ENCODE measurements around the gene UROC1.

The UROC1 gene

DNA sequence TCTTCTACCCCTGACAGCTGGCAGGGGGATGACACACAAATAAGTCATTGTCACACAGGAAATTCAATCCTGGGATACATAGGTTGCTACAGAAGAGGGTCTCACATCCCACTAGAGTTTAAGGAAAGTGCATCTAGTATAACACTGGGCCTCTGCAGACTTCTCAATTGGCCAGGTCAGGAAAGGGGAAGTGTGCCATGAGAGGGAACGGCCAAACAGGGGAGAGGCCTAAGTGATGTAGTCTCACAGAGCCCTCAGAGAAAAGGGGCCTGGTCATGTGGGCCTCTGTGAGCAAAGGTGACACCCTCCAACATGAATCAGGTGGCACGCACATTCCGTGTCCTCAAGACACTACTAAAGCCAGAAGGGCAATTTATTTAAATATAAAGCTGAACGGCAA is 53.1 kb downstream of the UROC1 start:
- H3K4me3 ChIP-seq (ENCODE audit: low read depth, low read length): no peak overlapping the region
- TF ChIP-seq, protein P1, sequence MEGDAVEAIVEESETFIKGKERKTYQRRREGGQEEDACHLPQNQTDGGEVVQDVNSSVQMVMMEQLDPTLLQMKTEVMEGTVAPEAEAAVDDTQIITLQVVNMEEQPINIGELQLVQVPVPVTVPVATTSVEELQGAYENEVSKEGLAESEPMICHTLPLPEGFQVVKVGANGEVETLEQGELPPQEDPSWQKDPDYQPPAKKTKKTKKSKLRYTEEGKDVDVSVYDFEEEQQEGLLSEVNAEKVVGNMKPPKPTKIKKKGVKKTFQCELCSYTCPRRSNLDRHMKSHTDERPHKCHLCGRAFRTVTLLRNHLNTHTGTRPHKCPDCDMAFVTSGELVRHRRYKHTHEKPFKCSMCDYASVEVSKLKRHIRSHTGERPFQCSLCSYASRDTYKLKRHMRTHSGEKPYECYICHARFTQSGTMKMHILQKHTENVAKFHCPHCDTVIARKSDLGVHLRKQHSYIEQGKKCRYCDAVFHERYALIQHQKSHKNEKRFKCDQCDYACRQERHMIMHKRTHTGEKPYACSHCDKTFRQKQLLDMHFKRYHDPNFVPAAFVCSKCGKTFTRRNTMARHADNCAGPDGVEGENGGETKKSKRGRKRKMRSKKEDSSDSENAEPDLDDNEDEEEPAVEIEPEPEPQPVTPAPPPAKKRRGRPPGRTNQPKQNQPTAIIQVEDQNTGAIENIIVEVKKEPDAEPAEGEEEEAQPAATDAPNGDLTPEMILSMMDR (IDR thresholded peaks at IDR 0.05; ENCODE audit: low read depth, low read length): no peak
- in situ Hi-C loops (cut with HindIII; ENCODE audit: low sequenced_read_pairs): no loop called here
- DNase-seq (ENCODE audit: low read depth, low spot score): no peak

GRCh38 chr3:126464093-126464492 is 53.5 kb downstream of the UROC1 start:
- TF ChIP-seq, protein P1 (IDR thresholded peaks at IDR 0.05; ENCODE audit: low read depth, low read length): no peak
- in situ Hi-C loops (cut with HindIII; ENCODE audit: low sequenced_read_pairs): no loop called here
- DNase-seq (ENCODE audit: low read depth, low spot score): no peak
- H3K4me3 ChIP-seq (ENCODE audit: low read depth, low read length): no peak overlapping the region

DNA sequence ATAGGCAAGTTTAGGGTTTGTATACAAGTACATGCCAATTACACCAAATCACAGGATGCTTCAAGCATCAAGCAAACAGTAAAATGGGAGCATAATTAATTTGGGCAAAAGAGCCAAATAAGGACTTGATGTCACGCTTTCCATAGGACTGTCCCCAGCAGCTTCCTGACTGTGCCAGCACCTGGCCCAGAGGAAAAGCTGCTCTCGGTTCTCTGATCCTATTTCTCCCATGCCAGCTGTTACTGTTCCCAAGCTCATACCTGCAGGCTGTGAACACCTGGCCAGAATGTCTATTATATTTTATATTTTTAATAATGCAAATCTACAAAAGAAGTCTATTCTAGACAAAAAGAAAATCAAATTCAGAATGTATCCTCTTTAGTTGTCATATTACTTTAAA is 54.1 kb downstream of the UROC1 start:
- TF ChIP-seq, protein P1 (IDR thresholded peaks at IDR 0.05; ENCODE audit: low read depth, low read length): no peak
- in situ Hi-C loops (cut with HindIII; ENCODE audit: low sequenced_read_pairs): no loop called here

GRCh38 chr3:126461450-126462070 is 56.0 kb downstream of the UROC1 start:
- H3K4me3 ChIP-seq (ENCODE audit: low read depth, low read length): no peak overlapping the region
- in situ Hi-C loops (cut with HindIII; ENCODE audit: low sequenced_read_pairs): no loop called here
- no peak for DNase-seq (ENCODE audit: low read depth, low spot score)
- TF ChIP-seq, protein P1 (IDR thresholded peaks at IDR 0.05; ENCODE audit: low read depth, low read length): no peak

More for the DNA sequence above, 54.1 kb downstream of the UROC1 start:
- no peak for DNase-seq (ENCODE audit: low read depth, low spot score)
- H3K4me3 ChIP-seq (ENCODE audit: low read depth, low read length): no peak overlapping the region

DNA sequence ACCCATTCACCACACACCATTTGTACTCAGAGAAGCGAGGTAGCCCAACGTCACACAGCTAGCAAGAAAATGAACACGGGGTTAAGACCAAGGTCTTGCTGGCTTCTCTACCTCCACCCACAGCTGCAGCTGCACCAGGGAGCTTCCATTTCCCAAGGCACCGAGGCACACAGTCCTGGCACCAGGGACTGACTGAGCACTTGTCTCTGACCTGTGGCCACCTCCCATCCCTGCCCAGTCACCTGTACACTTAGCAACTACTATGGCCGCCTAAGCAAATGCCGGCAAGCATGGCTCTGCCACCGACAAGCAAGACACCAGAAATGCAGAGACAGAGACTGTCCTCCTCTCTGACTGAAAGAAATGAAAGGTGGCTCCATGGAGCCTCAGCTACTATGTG is 57.2 kb downstream of the UROC1 start:
- DNase-seq (ENCODE audit: low read depth, low spot score): no peak
- in situ Hi-C loops (cut with HindIII; ENCODE audit: low sequenced_read_pairs): no loop called here
- TF ChIP-seq, protein P1 (IDR thresholded peaks at IDR 0.05; ENCODE audit: low read depth, low read length): no peak
- H3K4me3 ChIP-seq (ENCODE audit: low read depth, low read length): no peak overlapping the region

DNA sequence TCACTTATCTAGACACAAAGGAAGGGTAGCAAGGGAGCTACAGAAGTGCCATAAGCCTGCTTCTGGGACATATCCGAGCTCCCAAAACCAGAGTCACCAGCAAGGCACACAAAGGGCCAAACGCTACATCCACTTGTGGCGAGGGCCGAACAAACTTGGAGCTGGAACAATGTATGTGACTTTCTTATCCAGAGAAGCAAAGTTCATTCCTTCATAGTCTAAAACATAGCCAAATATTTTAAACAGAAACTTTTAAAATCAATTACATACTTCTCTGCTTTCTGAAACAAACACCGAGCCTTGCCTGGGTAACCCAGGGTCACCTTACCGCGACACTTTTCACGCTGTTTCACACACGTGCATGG is 57.8 kb downstream of the UROC1 start:
- no peak for DNase-seq (ENCODE audit: low read depth, low spot score)
- TF ChIP-seq, protein P1 (IDR thresholded peaks at IDR 0.05; ENCODE audit: low read depth, low read length): no peak
- in situ Hi-C loops (cut with HindIII; ENCODE audit: low sequenced_read_pairs): no loop called here
- H3K4me3 ChIP-seq (ENCODE audit: low read depth, low read length): no peak overlapping the region

Data from astrocyte of the spinal cord (primary cell).